BE2C (cell line): ENCODE data around the gene SGPL1.

Experiments used
- DNase-seq: peaks from one replicate; pipeline ENCODE4 v3.0.0-alpha.2; 2020
- H3K27me3 ChIP-seq: fragments of 250-450 bp; sonication (Bioruptor Pico); 2 replicates; pipeline ENCODE4 v1.5.1; 2020; ENCODE audit warnings: mild to moderate bottlenecking
- H3K36me3 ChIP-seq: fragments of 250-450 bp; sonication (Bioruptor Pico); 2 replicates; pipeline ENCODE4 v1.5.1; 2020; ENCODE audit warnings: mild to moderate bottlenecking
- H3K4me1 ChIP-seq: fragments of 250-450 bp; sonication (Bioruptor Pico); 2 replicates; pipeline ENCODE4 v1.5.1; 2020
- H3K4me3 ChIP-seq: 2 replicates; pipeline ENCODE4 v1.5.1; 2011; ENCODE audit warnings: low read depth, low read length
- H3K9me3 ChIP-seq: fragments of 250-450 bp; sonication (Bioruptor Pico); 2 replicates; pipeline ENCODE4 v1.5.1; 2020
- CTCF ChIP-seq: IDR thresholded peaks from 2 replicates; pipeline ENCODE4 v1.5.1; 2012; ENCODE audit warnings: mild to moderate bottlenecking, low read depth, low read length

Gene SGPL1

GRCh38 chr10:70780370-70780760 lies 35.4 kb upstream of the SGPL1 start:
- Histone ChIP-seq H3K36me3 (no peaks in the 10 kb centered on the region), H3K4me3 (no peak overlapping the region), H3K27me3 (no peaks in the 10 kb centered on the region), H3K9me3 (no peaks in the 10 kb centered on the region), H3K4me1 (peaks cover 12% of the 10 kb centered on the region)
- no peak for DNase-seq
- no peak for TF ChIP-seq CTCF

- Histone ChIP-seq H3K9me3 (no peaks in the 10 kb centered on the region), H3K4me3 (no peak overlapping the region), H3K36me3 (no peaks in the 10 kb centered on the region), H3K27me3 (no peaks in the 10 kb centered on the region), H3K4me1 (peaks cover 12% of the 10 kb centered on the region)
- no peak for TF ChIP-seq CTCF
- DNase-seq, result no peak
These were observed 35.0 kb upstream of the SGPL1 start for GRCh38 chr10:70780772-70781171.

GRCh38 chr10:70781461-70782051 lies 34.2 kb upstream of the SGPL1 start:
- no peaks in the 10 kb centered on the region for H3K27me3 ChIP-seq
- H3K36me3 ChIP-seq, result no peaks in the 10 kb centered on the region
- DNase-seq, result no peak

GRCh38 chr10:70782086-70782745 lies 33.5 kb upstream of the SGPL1 start:
- Histone ChIP-seq H3K4me3 (no peak overlapping the region), H3K4me1 (peaks cover 12% of the 10 kb centered on the region), H3K9me3 (no peaks in the 10 kb centered on the region), H3K36me3 (no peaks in the 10 kb centered on the region), H3K27me3 (no peaks in the 10 kb centered on the region)
- TF ChIP-seq CTCF, result no peak
- DNase-seq, result peak; percentile 71

More at GRCh38 chr10:70781461-70782051, 34.2 kb upstream of the SGPL1 start:
- no peaks in the 10 kb centered on the region for H3K9me3 ChIP-seq
- TF ChIP-seq CTCF, result no peak
- no peak overlapping the region for H3K4me3 ChIP-seq
- peaks cover 12% of the 10 kb centered on the region for H3K4me1 ChIP-seq

GRCh38 chr10:70782746-70783680 lies 32.7 kb upstream of the SGPL1 start:
- Histone ChIP-seq H3K4me3 (no peak overlapping the region), H3K9me3 (no peaks in the 10 kb centered on the region), H3K4me1 (peaks cover 12% of the 10 kb centered on the region), H3K36me3 (no peaks in the 10 kb centered on the region), H3K27me3 (no peaks in the 10 kb centered on the region)
- no peak for TF ChIP-seq CTCF
- no peak for DNase-seq
